ENCODE results near the gene PCDHGB2. TPM values are rescaled to one million over a fixed set of nuclear protein-coding genes. Genes with fewer than 3 reads are reported as not detected.

Gene PCDHGB2
- polyA plus RNA-seq, 1 donor from 2014 or later: 0.43 TPM

GRCh38 chr5:141342773-141343172 is 17.0 kb upstream of the PCDHGB2 start:
- Histone ChIP-seq H3K27ac (ENCODE audit: low read length) (no peak overlapping the region), H2AFZ (ENCODE audit: low read depth, low read length) (no peak overlapping the region), H3K79me2 (replicated peaks; ENCODE audit: insufficient read depth, low read length) (no peaks in the 10 kb centered on the region), H3F3A (ENCODE audit: insufficient read depth, low read length, poor library complexity, severe bottlenecking) (no peaks in the 10 kb centered on the region), H3K9ac (ENCODE audit: low read length) (no peak overlapping the region), H3K4me3 (ENCODE audit: low read length) (no peak overlapping the region), H4K20me1 (ENCODE audit: insufficient read depth) (no peaks in the 10 kb centered on the region), H3K4me2 (ENCODE audit: low read length) (no peak overlapping the region), H3K27me3 (ENCODE audit: insufficient read depth, low read depth, low read length) (no peaks in the 10 kb centered on the region), H3K36me3 (ENCODE audit: insufficient read depth, low read length) (no peaks in the 10 kb centered on the region), H3K9me3 (ENCODE audit: low read length) (peaks cover 10% of the 10 kb centered on the region), H3K9me2 (ENCODE audit: insufficient read depth, low read length) (no peaks in the 10 kb centered on the region)
- TF ChIP-seq TAF1 (IDR thresholded peaks at IDR 0.05; ENCODE audit: low read depth) (no peak), EP300 (conservative IDR thresholded peaks at IDR 0.05; ENCODE audit: poor library complexity, severe bottlenecking) (no peak), REST (IDR thresholded peaks at IDR 0.05; ENCODE audit: borderline replicate concordance) (no peak), EZH2 (IDR thresholded peaks at IDR 0.05; ENCODE audit: borderline replicate concordance, insufficient read depth, low read length, poor library complexity, severe bottlenecking) (no peak), MXI1 (conservative IDR thresholded peaks at IDR 0.05; ENCODE audit: poor library complexity, severe bottlenecking) (no peak), SMC3 (conservative IDR thresholded peaks at IDR 0.05; ENCODE audit: poor library complexity) (no peak), POLR2AphosphoS5 (IDR thresholded peaks at IDR 0.05) (no peak), CTCF (IDR thresholded peaks at IDR 0.05; ENCODE audit: poor library complexity, severe bottlenecking) (no peak), RAD21 (conservative IDR thresholded peaks at IDR 0.05) (no peak)

- Histone ChIP-seq H3F3A (ENCODE audit: insufficient read depth, low read length, poor library complexity, severe bottlenecking) (no peaks in the 10 kb centered on the region), H3K27ac (ENCODE audit: low read length) (no peak within 1 kb of the TSS), H3K9me2 (ENCODE audit: insufficient read depth, low read length) (no peaks in the 10 kb centered on the region), H3K9me3 (ENCODE audit: low read length) (peaks cover 10% of the 10 kb centered on the region), H3K4me3 (ENCODE audit: low read length) (no peak within 1 kb of the TSS), H2AFZ (ENCODE audit: low read depth, low read length) (no peak within 1 kb of the TSS), H3K27me3 (ENCODE audit: insufficient read depth, low read depth, low read length) (no peaks in the 10 kb centered on the region), H3K4me2 (ENCODE audit: low read length) (no peak within 1 kb of the TSS), H4K20me1 (ENCODE audit: insufficient read depth) (no peaks in the 10 kb centered on the region), H3K9ac (ENCODE audit: low read length) (no peak within 1 kb of the TSS), H3K79me2 (replicated peaks; ENCODE audit: insufficient read depth, low read length) (no peaks in the 10 kb centered on the region), H3K36me3 (ENCODE audit: insufficient read depth, low read length) (no peaks in the 10 kb centered on the region)
- TF ChIP-seq TAF1 (IDR thresholded peaks at IDR 0.05; ENCODE audit: low read depth) (no peak), SMC3 (conservative IDR thresholded peaks at IDR 0.05; ENCODE audit: poor library complexity) (no peak), REST (IDR thresholded peaks at IDR 0.05; ENCODE audit: borderline replicate concordance) (no peak), EP300 (conservative IDR thresholded peaks at IDR 0.05; ENCODE audit: poor library complexity, severe bottlenecking) (no peak), RAD21 (conservative IDR thresholded peaks at IDR 0.05) (no peak), CTCF (IDR thresholded peaks at IDR 0.05; ENCODE audit: poor library complexity, severe bottlenecking) (no peak), POLR2AphosphoS5 (IDR thresholded peaks at IDR 0.05) (no peak), MXI1 (conservative IDR thresholded peaks at IDR 0.05; ENCODE audit: poor library complexity, severe bottlenecking) (no peak), EZH2 (IDR thresholded peaks at IDR 0.05; ENCODE audit: borderline replicate concordance, insufficient read depth, low read length, poor library complexity, severe bottlenecking) (no peak)
Observed at GRCh38 chr5:141343242-141343952, 16.4 kb upstream of the PCDHGB2 start, which contains the start of gene PCDHGA3. PCDHGA3 (plus strand) TSS chr5:141343829; CDS start chr5:141344034, 205 bp downstream.
